ENCODE data around the gene CDKAL1.

CDKAL1 gene

DNA sequence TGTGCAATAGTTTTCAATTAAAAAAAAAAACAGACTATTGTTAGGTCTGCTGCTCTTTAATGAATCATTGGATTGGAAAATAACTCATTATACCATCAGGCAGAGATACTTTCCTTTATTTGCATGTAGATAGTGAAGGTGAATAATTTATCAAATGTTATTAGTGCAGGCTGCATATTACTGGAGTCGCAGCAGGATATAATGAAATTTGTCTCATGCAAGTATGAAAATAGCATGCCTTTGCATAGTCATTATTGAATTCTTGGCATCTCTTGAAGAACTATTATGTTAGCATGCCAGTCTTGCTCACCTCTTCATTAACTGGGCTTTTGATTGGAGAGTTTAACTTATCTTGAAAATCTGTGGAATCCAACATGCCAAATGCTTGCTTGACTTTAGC is 241.7 kb downstream of the CDKAL1 start:
- TF ChIP-seq, protein P1, sequence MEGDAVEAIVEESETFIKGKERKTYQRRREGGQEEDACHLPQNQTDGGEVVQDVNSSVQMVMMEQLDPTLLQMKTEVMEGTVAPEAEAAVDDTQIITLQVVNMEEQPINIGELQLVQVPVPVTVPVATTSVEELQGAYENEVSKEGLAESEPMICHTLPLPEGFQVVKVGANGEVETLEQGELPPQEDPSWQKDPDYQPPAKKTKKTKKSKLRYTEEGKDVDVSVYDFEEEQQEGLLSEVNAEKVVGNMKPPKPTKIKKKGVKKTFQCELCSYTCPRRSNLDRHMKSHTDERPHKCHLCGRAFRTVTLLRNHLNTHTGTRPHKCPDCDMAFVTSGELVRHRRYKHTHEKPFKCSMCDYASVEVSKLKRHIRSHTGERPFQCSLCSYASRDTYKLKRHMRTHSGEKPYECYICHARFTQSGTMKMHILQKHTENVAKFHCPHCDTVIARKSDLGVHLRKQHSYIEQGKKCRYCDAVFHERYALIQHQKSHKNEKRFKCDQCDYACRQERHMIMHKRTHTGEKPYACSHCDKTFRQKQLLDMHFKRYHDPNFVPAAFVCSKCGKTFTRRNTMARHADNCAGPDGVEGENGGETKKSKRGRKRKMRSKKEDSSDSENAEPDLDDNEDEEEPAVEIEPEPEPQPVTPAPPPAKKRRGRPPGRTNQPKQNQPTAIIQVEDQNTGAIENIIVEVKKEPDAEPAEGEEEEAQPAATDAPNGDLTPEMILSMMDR (IDR thresholded peaks at IDR 0.05; ENCODE audit: borderline replicate concordance, insufficient read depth, low read depth, low read length): no peak
- H3K4me3 ChIP-seq (ENCODE audit: low read depth, low read length): no peak overlapping the region

DNA sequence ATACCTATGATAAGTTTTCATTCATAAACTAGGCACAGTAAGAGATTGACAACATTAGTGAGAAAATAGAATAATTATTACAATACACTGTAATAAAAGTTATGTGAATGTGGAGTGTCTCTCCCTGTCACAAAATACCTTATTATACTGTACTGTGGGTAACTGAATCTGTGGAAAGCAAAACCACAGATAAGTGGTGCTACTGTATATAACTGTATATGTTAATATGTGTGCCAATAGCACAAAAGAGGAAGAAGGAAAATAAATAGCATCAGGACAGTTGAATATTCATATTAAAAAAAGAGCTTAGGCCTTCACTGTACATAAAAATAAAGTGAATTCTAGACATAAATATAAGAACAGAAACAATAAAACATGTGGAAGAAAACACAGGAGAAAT is 243.5 kb downstream of the CDKAL1 start:
- no peak overlapping the region for H3K4me3 ChIP-seq (ENCODE audit: low read depth, low read length)
- TF ChIP-seq, protein P1 (IDR thresholded peaks at IDR 0.05; ENCODE audit: borderline replicate concordance, insufficient read depth, low read depth, low read length): no peak

DNA sequence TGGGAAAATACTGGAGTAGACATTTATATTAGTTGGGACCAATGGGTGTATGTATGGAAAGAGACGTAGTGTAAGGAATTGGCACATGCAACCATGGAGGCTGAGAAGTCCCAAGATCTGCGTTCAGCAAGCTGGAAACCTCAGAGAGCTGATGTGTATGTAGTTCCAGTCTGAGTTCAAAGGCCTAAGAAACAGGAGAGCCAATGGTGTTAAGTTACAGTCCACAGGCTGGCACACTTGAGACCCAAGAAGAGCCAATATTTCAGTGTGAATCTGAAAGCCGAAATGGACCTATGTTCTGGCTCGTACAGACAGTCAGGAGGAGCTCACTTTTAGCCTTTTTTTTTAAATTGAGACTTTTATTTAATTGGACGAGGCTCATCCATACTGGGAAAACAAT is 244.2 kb downstream of the CDKAL1 start:
- H3K4me3 ChIP-seq (ENCODE audit: low read depth, low read length): no peak overlapping the region
- TF ChIP-seq, protein P1 (IDR thresholded peaks at IDR 0.05; ENCODE audit: borderline replicate concordance, insufficient read depth, low read depth, low read length): no peak

DNA sequence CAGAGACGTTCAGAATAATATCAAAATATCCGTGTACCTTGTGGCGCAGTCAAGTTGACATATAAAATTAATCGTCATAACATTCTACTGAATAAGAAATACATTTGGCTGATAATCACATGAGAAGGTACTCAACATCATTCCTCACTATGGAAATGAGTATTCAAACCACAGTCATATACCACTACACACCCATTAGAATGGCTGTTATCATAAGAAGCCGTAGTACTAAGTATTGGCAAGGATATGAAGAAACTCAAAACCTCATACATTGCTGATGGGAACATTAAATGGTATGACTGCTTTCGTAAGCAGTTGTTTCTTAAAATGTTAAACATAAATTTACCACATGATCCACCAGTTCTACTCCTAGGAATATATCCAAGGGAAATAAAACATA is 244.7 kb downstream of the CDKAL1 start:
- TF ChIP-seq, protein P1 (IDR thresholded peaks at IDR 0.05; ENCODE audit: borderline replicate concordance, insufficient read depth, low read depth, low read length): no peak
- no peak overlapping the region for H3K4me3 ChIP-seq (ENCODE audit: low read depth, low read length)

DNA sequence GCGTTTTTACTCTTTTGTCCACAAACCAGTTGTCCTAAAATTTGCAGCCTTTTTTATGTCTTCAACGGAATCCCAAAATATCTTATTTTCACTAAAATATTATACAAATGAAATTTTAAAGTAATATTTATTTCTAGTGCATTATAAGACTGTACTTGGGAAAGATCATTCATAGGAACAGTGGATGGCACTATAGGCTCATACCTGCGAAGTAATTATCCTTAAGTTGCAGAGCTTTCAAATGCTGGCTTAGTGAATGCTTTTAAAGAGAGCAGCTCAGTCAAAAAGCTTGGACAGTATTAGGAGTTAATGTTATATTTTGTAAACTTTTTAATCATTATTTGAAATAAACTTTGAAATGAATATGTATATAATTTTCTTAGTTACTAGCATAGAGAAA is 254.9 kb downstream of the CDKAL1 start:
- no peak overlapping the region for H3K4me3 ChIP-seq (ENCODE audit: low read depth, low read length)
- TF ChIP-seq, protein P1 (IDR thresholded peaks at IDR 0.05; ENCODE audit: borderline replicate concordance, insufficient read depth, low read depth, low read length): no peak

DNA sequence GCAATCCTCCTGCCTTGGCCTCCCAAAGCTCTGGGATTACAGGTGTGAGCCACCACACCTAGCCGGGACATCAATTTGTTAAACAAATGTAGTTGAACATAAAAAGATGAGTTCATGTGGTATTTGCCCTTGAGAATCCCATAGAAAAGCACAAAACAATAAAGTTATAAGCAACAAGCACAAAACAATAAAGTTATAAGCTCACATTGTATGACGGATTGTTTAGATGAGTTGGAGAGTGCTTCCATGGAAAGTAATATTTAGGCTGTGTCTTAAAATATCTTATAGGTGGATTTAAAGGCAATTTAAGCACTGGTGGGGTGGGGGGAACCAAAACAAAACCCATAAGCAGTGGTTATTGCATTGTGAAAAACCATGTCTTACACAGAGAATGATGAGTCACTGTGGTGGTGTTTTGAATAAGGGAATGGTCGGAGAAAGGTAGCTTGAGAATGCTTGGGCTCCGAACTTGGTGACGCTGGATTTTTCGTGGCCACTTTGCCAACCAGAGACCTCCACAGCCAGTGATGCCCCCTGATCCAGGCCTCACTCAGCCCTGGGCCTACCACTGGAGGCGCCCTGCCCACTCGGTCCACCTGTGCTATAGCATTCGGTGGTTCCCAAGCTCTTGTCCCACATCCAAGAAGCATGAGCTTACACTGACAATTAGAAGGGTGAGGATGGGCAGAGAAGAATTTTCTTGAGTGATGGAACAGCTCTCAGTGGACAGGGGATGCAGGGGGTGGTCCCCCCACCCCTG is 256.0 kb downstream of the CDKAL1 start:
- TF ChIP-seq, protein P1 (IDR thresholded peaks at IDR 0.05; ENCODE audit: borderline replicate concordance, insufficient read depth, low read depth, low read length): no peak
- H3K4me3 ChIP-seq (ENCODE audit: low read depth, low read length): no peak overlapping the region

DNA sequence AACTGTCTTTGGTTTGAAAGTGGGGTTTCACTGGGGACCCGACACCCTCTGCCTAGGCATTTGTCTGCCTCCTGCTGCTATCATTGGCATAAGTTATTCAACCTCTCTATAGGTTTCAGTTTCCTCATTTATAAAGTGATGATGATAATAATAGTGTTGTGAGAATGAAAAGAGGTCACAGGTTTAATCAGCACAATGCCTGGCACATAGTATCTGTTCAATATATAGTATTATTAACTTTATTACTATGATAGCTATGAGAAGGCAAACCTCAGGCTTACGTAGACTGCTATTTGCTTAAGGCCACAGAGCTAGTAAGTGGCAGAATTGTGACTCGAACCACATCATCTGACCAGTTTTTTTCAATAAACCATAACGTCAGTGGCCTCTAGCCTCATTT is 256.8 kb downstream of the CDKAL1 start:
- no peak overlapping the region for H3K4me3 ChIP-seq (ENCODE audit: low read depth, low read length)
- TF ChIP-seq, protein P1 (IDR thresholded peaks at IDR 0.05; ENCODE audit: borderline replicate concordance, insufficient read depth, low read depth, low read length): no peak
